Measurements from ENCODE around the gene GOPC. TPM values are rescaled to one million over a fixed set of nuclear protein-coding genes. Genes with fewer than 3 reads are reported as not detected.

GOPC gene
- total RNA-seq, 1 experiment from 2014 or later: 53.2 TPM

DNA sequence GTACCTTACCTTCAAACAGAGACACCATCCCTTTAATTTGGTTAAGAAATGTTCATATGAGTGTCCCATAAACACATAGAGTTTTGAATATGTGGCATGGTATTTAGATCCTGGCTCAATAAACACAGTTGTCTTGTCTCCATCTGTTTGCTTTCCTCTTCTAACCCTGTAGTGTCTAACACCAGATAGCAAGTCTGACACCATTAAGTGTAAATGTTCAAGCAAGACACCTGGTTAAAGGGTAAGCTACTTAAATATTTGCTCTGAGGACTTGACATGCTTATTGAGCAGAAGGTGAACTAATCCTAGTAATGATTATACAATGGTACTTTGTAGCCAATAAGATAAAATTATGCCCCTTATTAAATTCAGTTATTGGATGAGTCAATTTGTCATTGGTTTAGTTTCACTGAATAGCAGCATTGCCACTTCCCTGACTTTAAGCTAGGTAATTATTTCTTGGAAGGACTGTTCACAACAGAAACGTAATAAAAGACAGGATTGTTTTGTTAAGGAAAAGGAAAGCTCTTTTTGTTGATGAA, 26.9 kb upstream of the GOPC start:
- BruUV-seq (replicated peaks): no TSS peak
- Mint-ChIP-seq H3K9me3 (ENCODE audit: unreplicated experiment) (no peaks in the 10 kb centered on the region), H3K27ac (ENCODE audit: low read depth, unreplicated experiment) (no peak overlapping the region), H3K4me3 (ENCODE audit: unreplicated experiment) (no peak overlapping the region), H3K4me1 (ENCODE audit: insufficient read depth, unreplicated experiment) (no peaks in the 10 kb centered on the region), H3K27me3 (ENCODE audit: insufficient read depth, unreplicated experiment) (no peaks in the 10 kb centered on the region), H3K36me3 (ENCODE audit: insufficient read depth, unreplicated experiment) (peaks cover 4% of the 10 kb centered on the region)
- ChIA-PET CTCF (interaction anchor here (0.6 to 3.7 kb wide), 3 partner anchors 24 to 200 kb away, joined by 3 to 12 read pairs (median 4); no protein-coding TSS in a partner anchor), POLR2A (no interaction called here)
- intact Hi-C loops (cut with micrococcal nuclease): no loop called here
- no peak for DNase-seq (ENCODE audit: unreplicated experiment)
- TF ChIP-seq, protein P1, sequence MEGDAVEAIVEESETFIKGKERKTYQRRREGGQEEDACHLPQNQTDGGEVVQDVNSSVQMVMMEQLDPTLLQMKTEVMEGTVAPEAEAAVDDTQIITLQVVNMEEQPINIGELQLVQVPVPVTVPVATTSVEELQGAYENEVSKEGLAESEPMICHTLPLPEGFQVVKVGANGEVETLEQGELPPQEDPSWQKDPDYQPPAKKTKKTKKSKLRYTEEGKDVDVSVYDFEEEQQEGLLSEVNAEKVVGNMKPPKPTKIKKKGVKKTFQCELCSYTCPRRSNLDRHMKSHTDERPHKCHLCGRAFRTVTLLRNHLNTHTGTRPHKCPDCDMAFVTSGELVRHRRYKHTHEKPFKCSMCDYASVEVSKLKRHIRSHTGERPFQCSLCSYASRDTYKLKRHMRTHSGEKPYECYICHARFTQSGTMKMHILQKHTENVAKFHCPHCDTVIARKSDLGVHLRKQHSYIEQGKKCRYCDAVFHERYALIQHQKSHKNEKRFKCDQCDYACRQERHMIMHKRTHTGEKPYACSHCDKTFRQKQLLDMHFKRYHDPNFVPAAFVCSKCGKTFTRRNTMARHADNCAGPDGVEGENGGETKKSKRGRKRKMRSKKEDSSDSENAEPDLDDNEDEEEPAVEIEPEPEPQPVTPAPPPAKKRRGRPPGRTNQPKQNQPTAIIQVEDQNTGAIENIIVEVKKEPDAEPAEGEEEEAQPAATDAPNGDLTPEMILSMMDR (IDR thresholded peaks at IDR 0.05; ENCODE audit: unreplicated experiment): no peak

DNA sequence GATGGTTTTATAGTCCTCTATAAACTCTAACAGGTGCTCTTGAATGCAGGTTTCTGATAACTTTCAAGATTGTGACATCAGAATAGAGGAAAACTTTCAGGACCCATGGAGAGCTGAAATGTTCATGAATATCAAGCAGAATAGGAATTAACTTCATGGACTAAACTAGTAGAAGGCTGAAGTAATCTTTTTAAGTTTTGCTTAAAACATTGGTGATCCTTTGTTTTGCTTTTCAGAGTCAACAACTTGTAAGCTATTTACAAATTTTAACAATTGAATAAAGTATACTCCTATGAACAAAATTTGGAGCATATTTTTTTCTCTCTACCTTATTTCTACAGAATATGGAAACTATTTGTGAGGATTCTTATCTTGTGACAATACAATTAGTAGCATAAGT, 25.2 kb upstream of the GOPC start:
- Mint-ChIP-seq H3K27ac (ENCODE audit: low read depth, unreplicated experiment) (no peak overlapping the region), H3K27me3 (ENCODE audit: insufficient read depth, unreplicated experiment) (no peaks in the 10 kb centered on the region), H3K4me1 (ENCODE audit: insufficient read depth, unreplicated experiment) (no peaks in the 10 kb centered on the region), H3K4me3 (ENCODE audit: unreplicated experiment) (no peak overlapping the region), H3K9me3 (ENCODE audit: unreplicated experiment) (no peaks in the 10 kb centered on the region), H3K36me3 (ENCODE audit: insufficient read depth, unreplicated experiment) (no peaks in the 10 kb centered on the region)
- intact Hi-C loops (cut with micrococcal nuclease): no loop called here
- TF ChIP-seq, protein P1 (IDR thresholded peaks at IDR 0.05; ENCODE audit: unreplicated experiment): no peak
- ChIA-PET POLR2A (interaction anchor here (1.0 kb wide), 1 partner anchor 17 kb away, joined by 3 read pairs; no protein-coding TSS in a partner anchor), CTCF (interaction anchor here (3.7 kb wide), 1 partner anchor 23 kb away, joined by 12 read pairs; no protein-coding TSS in a partner anchor)
- BruUV-seq (replicated peaks): no TSS peak
- DNase-seq (ENCODE audit: unreplicated experiment): no peak

DNA sequence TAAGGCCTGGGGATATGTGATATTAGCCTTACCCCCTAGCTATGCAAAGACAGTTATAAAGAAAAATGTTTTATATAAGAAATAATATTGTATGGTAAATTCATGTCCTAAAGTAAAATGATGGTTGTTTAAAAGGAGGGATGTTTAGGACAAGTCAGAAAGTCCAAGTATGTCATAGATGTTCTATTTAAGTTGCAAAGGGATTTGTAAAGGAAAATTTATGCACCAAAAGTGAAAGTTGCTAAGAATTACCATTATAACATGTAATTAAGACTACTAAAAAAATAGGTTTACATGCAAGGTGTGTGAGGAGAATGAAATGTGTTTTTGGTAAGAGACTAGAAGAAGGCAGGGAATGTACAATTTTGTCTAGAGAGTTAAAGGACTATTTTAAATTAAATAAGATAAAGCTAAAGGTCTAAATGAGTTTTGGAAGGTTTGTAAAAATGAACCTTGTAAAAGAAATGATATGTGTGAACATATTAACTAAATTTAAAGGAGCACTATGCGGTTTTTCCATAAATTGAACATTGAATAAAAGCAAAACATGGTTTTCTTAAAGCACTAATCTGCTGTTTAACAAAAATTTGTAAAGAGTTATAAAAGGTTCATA, 22.7 kb upstream of the GOPC start:
- H3K9me3 Mint-ChIP-seq (ENCODE audit: unreplicated experiment): no peaks in the 10 kb centered on the region
- intact Hi-C loops (cut with micrococcal nuclease): no loop called here
- no peaks in the 10 kb centered on the region for H3K4me1 Mint-ChIP-seq (ENCODE audit: insufficient read depth, unreplicated experiment)
- TF ChIP-seq, protein P1 (IDR thresholded peaks at IDR 0.05; ENCODE audit: unreplicated experiment): no peak
- CTCF ChIA-PET: interaction anchor here (2.0 kb wide), 1 partner anchor 20 kb away, joined by 6 read pairs; no protein-coding TSS in a partner anchor
- no TSS peak for BruUV-seq (replicated peaks)
- no peak overlapping the region for H3K4me3 Mint-ChIP-seq (ENCODE audit: unreplicated experiment)
- POLR2A ChIA-PET: interaction anchor here (0.7 kb wide), 1 partner anchor 212 kb away, joined by 3 read pairs; no protein-coding TSS in a partner anchor
- no peaks in the 10 kb centered on the region for H3K27me3 Mint-ChIP-seq (ENCODE audit: insufficient read depth, unreplicated experiment)
- no peak overlapping the region for H3K27ac Mint-ChIP-seq (ENCODE audit: low read depth, unreplicated experiment)
- H3K36me3 Mint-ChIP-seq (ENCODE audit: insufficient read depth, unreplicated experiment): no peaks in the 10 kb centered on the region
- DNase-seq (ENCODE audit: unreplicated experiment): peak; percentile 16

DNA sequence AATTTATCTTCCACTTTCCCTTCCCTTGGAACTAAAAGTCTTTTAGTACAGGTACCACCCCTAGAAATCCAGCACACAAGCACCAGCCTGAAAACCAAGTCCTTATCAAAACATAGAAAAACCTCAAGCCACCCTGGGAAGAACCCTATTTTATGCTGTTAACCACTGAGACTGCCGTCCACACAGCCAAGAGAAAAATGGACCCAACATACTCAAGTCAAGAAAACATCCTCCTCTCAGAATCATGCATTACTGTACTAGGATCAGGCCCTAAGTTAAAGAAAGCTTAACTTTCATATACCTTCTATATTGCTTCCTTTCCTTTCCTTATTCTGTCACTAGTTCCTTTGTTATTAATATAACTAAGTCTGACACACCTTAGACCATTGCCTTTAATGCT, 16.9 kb upstream of the GOPC start:
- TF ChIP-seq, protein P1 (IDR thresholded peaks at IDR 0.05; ENCODE audit: unreplicated experiment): no peak
- intact Hi-C loops (cut with micrococcal nuclease): no loop called here
- Mint-ChIP-seq H3K4me3 (ENCODE audit: unreplicated experiment) (no peak overlapping the region), H3K9me3 (ENCODE audit: unreplicated experiment) (no peaks in the 10 kb centered on the region), H3K4me1 (ENCODE audit: insufficient read depth, unreplicated experiment) (no peaks in the 10 kb centered on the region), H3K27ac (ENCODE audit: low read depth, unreplicated experiment) (no peak overlapping the region), H3K36me3 (ENCODE audit: insufficient read depth, unreplicated experiment) (peaks cover 6% of the 10 kb centered on the region), H3K27me3 (ENCODE audit: insufficient read depth, unreplicated experiment) (no peaks in the 10 kb centered on the region)
- POLR2A ChIA-PET: no interaction called here
- no TSS peak for BruUV-seq (replicated peaks)
- DNase-seq (ENCODE audit: unreplicated experiment): no peak
- CTCF ChIA-PET: interaction anchor here (0.8 kb wide), 1 partner anchor 14 kb away, joined by 4 read pairs; no protein-coding TSS in a partner anchor

Data from MCF 10A (cell line).